Thoracic aorta (tissue), 2 donors: ENCODE results near the gene BCKDK. TPM values are rescaled to one million over a fixed set of nuclear protein-coding genes. Genes with fewer than 3 reads are reported as not detected.

Experiments
- ATAC-seq: fragments of 150-250 bp; one replicate; pipeline ENCODE4 v1.8.0; 2017; ENCODE audit warnings: low read depth; ENCODE audit not compliant: insufficient number of reproducible peaks, low FRiP score
- DNase-seq: peaks from one replicate; pipeline ENCODE4 v3.0.0-alpha.2; 2020; ENCODE audit warnings: low spot score
- H3K27ac ChIP-seq, 2 donors: fragments of 200-600 bp; sonication (generic); 1 replicate in 1 of 2; 2 replicates in 1 of 2; pipeline ENCODE4 v1.5.1; 2016; ENCODE audit warnings: mild to moderate bottlenecking in 2 of 2, moderate library complexity in 2 of 2
- H3K27me3 ChIP-seq: fragments of 200-600 bp; sonication (generic); replicated peaks from 2 replicates; pipeline ENCODE4 v1.6.0; 2016; ENCODE audit warnings: mild to moderate bottlenecking; ENCODE audit not compliant: insufficient read depth
- H3K36me3 ChIP-seq: fragments of 200-600 bp; sonication (generic); one replicate; pipeline ENCODE4 v1.5.1; 2016
- H3K4me1 ChIP-seq, 2 donors: fragments of 200-600 bp; sonication (generic); 1 replicate in 1 of 2; 2 replicates in 1 of 2; pipeline versions ENCODE4 v1.5.1 to v1.6.0; 2016; ENCODE audit warnings: low read depth in 2 of 2, mild to moderate bottlenecking in 1 of 2; ENCODE audit not compliant: control insufficient read depth in 1 of 2
- H3K4me3 ChIP-seq: fragments of 200-600 bp; sonication (generic); 2 replicates; pipeline ENCODE4 v1.5.1; 2016; ENCODE audit warnings: mild to moderate bottlenecking
- H3K9me3 ChIP-seq: fragments of 200-600 bp; sonication (generic); 2 replicates; pipeline ENCODE4 v1.5.1; 2016
- total RNA-seq, 2 donors: library from RNA; depleted of rRNA; stranded (reverse); fragments of >200 nt; gene quantifications; one replicate each; pipeline versions ENCODE4 v1.1.0 to v1.2.3, GENCODE V29; 2016
- TF ChIP-seq, protein P1 (sequence below): fragments of 200-600 bp; sonication (generic); IDR thresholded peaks from one replicate; pipeline ENCODE4 v1.5.1; 2019; ENCODE audit warnings: antibody characterized with exemption

Gene BCKDK
- total RNA-seq, 2 donors from 2014 or later = 35.1 to 58.5 TPM

DNA sequence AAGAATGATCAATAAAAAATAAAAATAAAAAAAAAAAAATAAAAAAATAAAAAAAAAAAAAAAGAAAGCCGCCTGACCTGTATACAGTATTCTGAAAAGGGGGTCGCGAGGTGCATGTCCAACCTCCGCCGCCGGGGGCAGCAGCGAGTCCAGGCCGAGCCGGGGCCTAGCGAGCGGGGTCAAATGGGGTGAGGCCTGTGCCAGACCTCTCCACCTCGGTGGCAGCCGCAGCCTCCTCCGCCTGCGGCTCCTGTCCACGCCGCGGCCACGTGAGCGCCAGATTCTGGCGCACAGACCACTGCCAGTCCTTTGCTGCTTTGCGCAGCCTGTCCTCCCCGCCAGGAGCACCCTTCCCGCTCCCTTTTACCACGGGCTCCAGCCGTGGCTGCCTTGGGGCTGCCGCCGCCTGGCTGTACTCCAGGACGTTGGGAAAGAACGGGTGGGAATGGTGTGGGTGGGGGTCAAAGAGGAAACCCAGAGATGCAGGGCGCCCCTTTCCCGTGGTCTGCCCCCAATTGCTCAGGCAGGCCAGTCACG is 2.4 kb upstream of the BCKDK start:
- TF ChIP-seq, protein P1, sequence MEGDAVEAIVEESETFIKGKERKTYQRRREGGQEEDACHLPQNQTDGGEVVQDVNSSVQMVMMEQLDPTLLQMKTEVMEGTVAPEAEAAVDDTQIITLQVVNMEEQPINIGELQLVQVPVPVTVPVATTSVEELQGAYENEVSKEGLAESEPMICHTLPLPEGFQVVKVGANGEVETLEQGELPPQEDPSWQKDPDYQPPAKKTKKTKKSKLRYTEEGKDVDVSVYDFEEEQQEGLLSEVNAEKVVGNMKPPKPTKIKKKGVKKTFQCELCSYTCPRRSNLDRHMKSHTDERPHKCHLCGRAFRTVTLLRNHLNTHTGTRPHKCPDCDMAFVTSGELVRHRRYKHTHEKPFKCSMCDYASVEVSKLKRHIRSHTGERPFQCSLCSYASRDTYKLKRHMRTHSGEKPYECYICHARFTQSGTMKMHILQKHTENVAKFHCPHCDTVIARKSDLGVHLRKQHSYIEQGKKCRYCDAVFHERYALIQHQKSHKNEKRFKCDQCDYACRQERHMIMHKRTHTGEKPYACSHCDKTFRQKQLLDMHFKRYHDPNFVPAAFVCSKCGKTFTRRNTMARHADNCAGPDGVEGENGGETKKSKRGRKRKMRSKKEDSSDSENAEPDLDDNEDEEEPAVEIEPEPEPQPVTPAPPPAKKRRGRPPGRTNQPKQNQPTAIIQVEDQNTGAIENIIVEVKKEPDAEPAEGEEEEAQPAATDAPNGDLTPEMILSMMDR = peak; percentile 84
- H3K4me3 ChIP-seq = peak overlapping the region; percentile 67

DNA sequence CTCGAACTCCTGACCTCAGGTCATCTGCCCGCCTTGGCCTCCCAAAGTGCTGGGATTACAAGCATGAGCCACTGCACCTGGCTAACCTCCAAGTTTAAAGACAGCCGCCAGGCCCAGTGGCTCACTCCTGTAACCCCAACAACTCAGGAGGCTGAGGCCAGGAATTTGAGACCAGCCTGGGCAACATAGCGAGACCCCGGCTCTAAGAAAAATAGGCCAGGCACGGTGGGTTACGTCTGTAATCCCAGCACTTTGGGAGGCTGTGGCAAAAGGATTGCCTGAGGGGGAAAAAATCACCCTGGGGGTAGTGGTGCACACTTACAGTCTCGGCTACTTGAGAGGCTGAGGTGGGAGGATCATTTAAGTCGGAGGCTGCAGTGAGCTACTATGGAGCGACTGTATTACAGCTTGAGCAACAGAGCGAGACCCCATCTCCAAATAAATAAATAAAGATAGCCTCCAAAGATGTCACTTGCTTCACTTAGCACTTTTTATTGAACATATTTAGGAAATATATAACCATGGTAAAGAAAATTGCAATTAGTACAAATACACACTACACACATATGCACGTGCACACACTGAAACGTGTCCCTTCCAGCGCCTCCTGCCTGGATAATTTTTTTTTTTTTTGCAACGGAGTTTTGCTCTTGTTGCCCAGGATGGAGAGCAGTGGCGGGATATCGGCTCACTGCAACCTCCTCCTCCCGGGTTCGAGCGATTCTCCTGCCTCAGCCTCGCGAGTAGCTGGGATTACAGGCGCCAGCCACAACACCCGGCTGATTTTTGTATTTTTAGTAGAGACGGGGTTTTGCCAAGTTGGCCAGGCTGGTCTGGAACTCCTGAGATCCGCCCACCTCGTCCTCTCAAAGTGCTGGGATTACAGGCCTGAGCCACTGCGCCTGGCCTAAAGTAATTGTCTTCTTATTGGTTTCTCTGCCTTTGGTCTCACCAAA is 1.4 kb upstream of the BCKDK start:
- Histone ChIP-seq H3K4me1 (peaks cover 13 to 17% of the 10 kb centered on the region in 2 donors), H3K4me3 (no peak overlapping the region), H3K27ac (no peak overlapping the region), H3K36me3 (peaks cover 23% of the 10 kb centered on the region), H3K27me3 (no peaks in the 10 kb centered on the region), H3K9me3 (no peaks in the 10 kb centered on the region)
- TF ChIP-seq, protein P1 = no peak
- DNase-seq (no peak), ATAC-seq (no peak)

More for the DNA sequence above, 2.4 kb upstream of the BCKDK start:
- peaks cover 13 to 17% of the 10 kb centered on the region in 2 donors for H3K4me1 ChIP-seq
- H3K27ac ChIP-seq = peak overlapping the region in 1 of 2 donors; percentile 47
- ATAC-seq (peak; percentile 72), DNase-seq (peak; percentile 53)
- H3K9me3 ChIP-seq = no peaks in the 10 kb centered on the region
- no peaks in the 10 kb centered on the region for H3K27me3 ChIP-seq
- H3K36me3 ChIP-seq = peaks cover 12% of the 10 kb centered on the region

DNA sequence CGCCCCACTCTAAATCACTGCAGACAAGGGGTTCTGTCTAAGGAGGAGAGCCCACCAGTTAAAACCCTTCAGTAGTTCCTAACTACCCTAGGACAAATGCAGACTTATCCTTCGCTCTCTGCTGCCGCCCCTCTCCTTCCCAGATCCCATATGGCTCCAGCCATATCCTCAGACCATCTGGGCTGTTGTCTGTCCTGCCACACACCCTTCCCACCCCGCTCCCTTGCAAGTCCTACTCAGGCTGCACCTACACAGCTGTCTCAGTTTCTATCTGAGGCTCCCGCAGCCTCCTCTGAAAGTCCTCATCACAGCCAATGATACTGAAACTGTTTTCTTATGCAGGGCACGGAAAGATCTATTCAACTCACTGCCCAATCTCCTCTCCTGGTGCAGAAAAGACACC is 720 bp upstream of the BCKDK start:
- no peaks in the 10 kb centered on the region for H3K27me3 ChIP-seq
- H3K4me1 ChIP-seq = peaks cover 13 to 24% of the 10 kb centered on the region in 2 donors
- TF ChIP-seq, protein P1 = no peak
- DNase-seq (no peak), ATAC-seq (no peak)
- H3K36me3 ChIP-seq = peaks cover 29% of the 10 kb centered on the region
- H3K9me3 ChIP-seq = no peaks in the 10 kb centered on the region
- H3K27ac ChIP-seq = peak overlapping the region in 1 of 2 donors; percentile 97
- H3K4me3 ChIP-seq = peak overlapping the region; percentile 100

- no peak for ATAC-seq
- TF ChIP-seq, protein P1 = no peak
These were observed 790 bp downstream of the BCKDK start for GRCh38 chr16:31108794-31109558.

More at GRCh38 chr16:31108794-31109558, 790 bp downstream of the BCKDK start:
- no peak for DNase-seq
- no peaks in the 10 kb centered on the region for H3K27me3 ChIP-seq
- H3K27ac ChIP-seq = peak overlapping the region; percentile 91 to 97
- H3K4me3 ChIP-seq = peak overlapping the region; percentile 100
- H3K9me3 ChIP-seq = no peaks in the 10 kb centered on the region
- peaks cover 13 to 35% of the 10 kb centered on the region in 2 donors for H3K4me1 ChIP-seq
- peaks cover 29% of the 10 kb centered on the region for H3K36me3 ChIP-seq
